HCT116 (cell line): ENCODE data around the gene INTS3. TPM values are rescaled to one million over a fixed set of nuclear protein-coding genes. Genes with fewer than 3 reads are reported as not detected.

Source experiments
- ATAC-seq: fragments of 200-7000 bp; cut with Tn5 transposase; 2 replicates; pipeline ENCODE4 v1.9.1; 2020; ENCODE audit warnings: mild to moderate bottlenecking, moderate library complexity
- BruUV-seq: library from RNA; stranded (reverse); fragments of 400-500 nt; replicated peaks from 2 replicates; lab custom pipeline; 2021; lab: Mats Ljungman, UMichigan
- CTCF ChIA-PET: fragments of 300-600 bp; sonication (Branson Sonifier 250); formaldehyde crosslinking; loops from one replicate; lab custom pipeline; 2021; ENCODE audit warnings: antibody characterized with exemption; lab: Charles Lee
- POLR2A ChIA-PET: fragments of 300-600, 350-600 bp; sonication (Branson Sonifier 250); formaldehyde crosslinking; loops from one replicate; lab custom pipeline; 2021; ENCODE audit warnings: antibody characterized with exemption; lab: Charles Lee
- RAD21 ChIA-PET, 2 experiments: fragments of 300-600 bp; sonication (Branson Sonifier 250); formaldehyde crosslinking; loops; one replicate each; lab custom pipeline; 2023; ENCODE audit warnings: low total read pairs in 2 of 2; ENCODE audit not compliant: uncharacterized antibody in 2 of 2, unreplicated experiment in 2 of 2, low non-redundant PET in 1 of 2; lab: Charles Lee
- DNase-seq: peaks from one replicate; pipeline ENCODE4 v3.0.0-alpha.2; 2010; ENCODE audit warnings: low read depth, low spot score
- H2AFZ ChIP-seq: fragments of 200-600 bp; shearing (Covaris generic), sonication (generic); 2 replicates; pipeline ENCODE4 v1.6.1; 2017; ENCODE audit warnings: low read depth, mixed run types, mixed read lengths, antibody characterized with exemption, low read length; ENCODE audit not compliant: poor library complexity, severe bottlenecking
- H3K27ac ChIP-seq: 2 replicates; pipeline ENCODE4 v1.5.1; 2012; ENCODE audit warnings: low read depth, low read length
- H3K27me3 ChIP-seq: fragments of 200-600 bp; sonication (generic); 2 replicates; pipeline ENCODE4 v1.6.1; 2016; ENCODE audit warnings: mixed run types, low read length, mixed read lengths; ENCODE audit not compliant: insufficient read depth
- H3K36me3 ChIP-seq, 2 experiments: fragments of 200-500 bp in 1 of 2; fragments of 200-600 bp in 1 of 2; sonication (Bioruptor generic) in 1 of 2; sonication (generic) in 1 of 2; 2 replicates each; pipeline versions ENCODE4 v1.5.1 to v1.6.1; 2014 to 2016; ENCODE audit warnings: low read length in 2 of 2, inconsistent platforms in 1 of 2, mixed read lengths in 1 of 2, mixed run types in 1 of 2; ENCODE audit not compliant: insufficient read depth in 2 of 2, control insufficient read depth in 1 of 2
- H3K4me1 ChIP-seq, 2 experiments: fragments of 200-600 bp in 1 of 2; sonication (generic) in 1 of 2; 2 replicates each; pipeline versions ENCODE4 v1.5.1 to v1.6.1; 2012 to 2017; ENCODE audit warnings: low read length in 2 of 2, inconsistent platforms in 1 of 2, mild to moderate bottlenecking in 1 of 2, mixed read lengths in 1 of 2, mixed run types in 1 of 2, moderate library complexity in 1 of 2; ENCODE audit not compliant: insufficient read depth in 2 of 2, control insufficient read depth in 1 of 2
- H3K4me2 ChIP-seq: fragments of 200-600 bp; sonication (generic); 2 replicates; pipeline ENCODE4 v1.6.1; 2017; ENCODE audit warnings: mixed run types, low read length, mixed read lengths
- H3K4me3 ChIP-seq, 2 experiments: fragments of 200-600 bp in 1 of 2; sonication (generic) in 1 of 2; replicated peaks in 1 of 2; 2 replicates each; pipeline ENCODE4 v1.5.1; 2011 to 2016; ENCODE audit warnings: low read length in 2 of 2, control low read depth in 1 of 2, low read depth in 1 of 2, mild to moderate bottlenecking in 1 of 2, mixed read lengths in 1 of 2, mixed run types in 1 of 2
- H3K79me2 ChIP-seq: fragments of 200-600 bp; sonication (generic); 2 replicates; pipeline ENCODE4 v1.6.1; 2017; ENCODE audit warnings: mild to moderate bottlenecking, mixed run types, low read length, moderate library complexity, mixed read lengths; ENCODE audit not compliant: insufficient read depth
- H3K9ac ChIP-seq: fragments of 200-600 bp; sonication (generic); 2 replicates; pipeline ENCODE4 v1.6.1; 2016; ENCODE audit warnings: low read length, mixed read lengths
- H3K9me2 ChIP-seq: fragments of 200-600 bp; sonication (generic), shearing (Covaris generic); 2 replicates; pipeline ENCODE4 v1.6.1; 2017; ENCODE audit warnings: mixed run types, mild to moderate bottlenecking, moderate library complexity; ENCODE audit not compliant: insufficient read depth
- H3K9me3 ChIP-seq, 2 experiments: fragments of 200-500 bp in 1 of 2; fragments of 200-600 bp in 1 of 2; sonication (Bioruptor generic) in 1 of 2; sonication (generic) in 1 of 2; 2 replicates each; pipeline ENCODE4 v1.6.1; 2014 to 2017; ENCODE audit warnings: low read length in 2 of 2, mixed read lengths in 2 of 2, inconsistent platforms in 1 of 2, low read depth in 1 of 2, mild to moderate bottlenecking in 1 of 2, mixed run types in 1 of 2, moderate library complexity in 1 of 2; ENCODE audit not compliant: control insufficient read depth in 1 of 2, insufficient read depth in 1 of 2
- H4K20me1 ChIP-seq: fragments of 200-600 bp; sonication (generic), shearing (Covaris generic); 2 replicates; pipeline ENCODE4 v1.6.1; 2017; ENCODE audit warnings: mixed run types, mild to moderate bottlenecking, moderate library complexity; ENCODE audit not compliant: insufficient read depth
- ATF3 ChIP-seq: IDR thresholded peaks from 2 replicates; pipeline ENCODE4 v1.6.1; 2012
- CBX3 ChIP-seq: IDR thresholded peaks from 2 replicates; pipeline ENCODE4 v1.6.1; 2012; ENCODE audit warnings: low read depth
- CTCF ChIP-seq, 3 experiments: fragments of 200-600 bp in 1 of 3; sonication (generic) in 1 of 3; IDR thresholded peaks in 2 of 3; conservative IDR thresholded peaks in 1 of 3; 2 replicates each; pipeline ENCODE4 v1.5.1; 2012 to 2017; ENCODE audit warnings: low read depth in 2 of 3, low read length in 2 of 3, antibody characterized with exemption in 1 of 3, borderline replicate concordance in 1 of 3, control low read depth in 1 of 3, mild to moderate bottlenecking in 1 of 3, mixed read lengths in 1 of 3, mixed run types in 1 of 3, moderate library complexity in 1 of 3; ENCODE audit not compliant: insufficient read depth in 1 of 3
- EGR1 ChIP-seq: IDR thresholded peaks from 2 replicates; pipeline ENCODE4 v1.6.1; 2012; ENCODE audit warnings: low read depth
- EZH2 ChIP-seq: fragments of 200-600 bp; sonication (generic); IDR thresholded peaks from 2 replicates; pipeline ENCODE4 v1.6.1; 2017; ENCODE audit warnings: antibody characterized with exemption, mixed run types
- EZH2phosphoT487 ChIP-seq: fragments of 200-600 bp; IDR thresholded peaks from 2 replicates; pipeline ENCODE4 v1.6.1; 2018; ENCODE audit warnings: antibody characterized with exemption, borderline replicate concordance
- FOSL1 ChIP-seq: IDR thresholded peaks from 2 replicates; pipeline ENCODE4 v1.6.1; 2012; ENCODE audit warnings: low read depth
- POLR2A ChIP-seq: IDR thresholded peaks from 2 replicates; pipeline ENCODE4 v1.7.0; 2011; ENCODE audit warnings: borderline replicate concordance; ENCODE audit not compliant: insufficient read depth, insufficient read length; ENCODE audit errors: extremely low read depth
- RAD21 ChIP-seq: IDR thresholded peaks from 2 replicates; pipeline ENCODE4 v1.6.1; 2012; ENCODE audit warnings: low read depth, mild to moderate bottlenecking
- SP1 ChIP-seq: IDR thresholded peaks from 2 replicates; pipeline ENCODE4 v1.6.1; 2012; ENCODE audit warnings: low read depth
- SRF ChIP-seq: IDR thresholded peaks from 2 replicates; pipeline ENCODE4 v1.6.1; 2012; ENCODE audit warnings: low read depth
- TCF7L2 ChIP-seq: IDR thresholded peaks from 2 replicates; pipeline ENCODE4 v1.7.0; 2011; ENCODE audit warnings: borderline replicate concordance, inconsistent platforms; ENCODE audit not compliant: insufficient read depth, insufficient read length; ENCODE audit errors: extremely low read depth
- YY1 ChIP-seq: IDR thresholded peaks from 2 replicates; pipeline ENCODE4 v1.6.1; 2011; ENCODE audit warnings: low read length, low read depth, moderate library complexity, mild to moderate bottlenecking; ENCODE audit not compliant: insufficient replicate concordance; ENCODE audit errors: extremely low read depth
- ZBTB33 ChIP-seq: IDR thresholded peaks from 2 replicates; pipeline ENCODE4 v1.6.1; 2011; ENCODE audit warnings: mild to moderate bottlenecking, low read length, moderate library complexity; ENCODE audit not compliant: insufficient replicate concordance; ENCODE audit errors: extremely low read depth
- ZFX ChIP-seq: fragments of 450-650 bp; IDR thresholded peaks from 2 replicates; pipeline ENCODE4 v1.6.1; 2017
- ZNF274 ChIP-seq: fragments of 200-500 bp; sonication (Bioruptor generic); IDR thresholded peaks from 2 replicates; pipeline ENCODE4 v1.6.1; 2014; ENCODE audit warnings: mild to moderate bottlenecking, low read depth, low read length, inconsistent platforms
- intact Hi-C: fragments of 100-400 bp; cut with micrococcal nuclease; formaldehyde crosslinking; loops from 2 replicates; pipeline ENCODE4 v1.10.0; 2022
- total RNA-seq: library from RNA; stranded (reverse); gene quantifications from one replicate; pipeline ENCODE4 v1.2.1, GENCODE V29; 2021; ENCODE audit not compliant: unreplicated experiment

INTS3 gene
- total RNA-seq, 1 experiment from 2014 or later = 47.6 TPM

DNA sequence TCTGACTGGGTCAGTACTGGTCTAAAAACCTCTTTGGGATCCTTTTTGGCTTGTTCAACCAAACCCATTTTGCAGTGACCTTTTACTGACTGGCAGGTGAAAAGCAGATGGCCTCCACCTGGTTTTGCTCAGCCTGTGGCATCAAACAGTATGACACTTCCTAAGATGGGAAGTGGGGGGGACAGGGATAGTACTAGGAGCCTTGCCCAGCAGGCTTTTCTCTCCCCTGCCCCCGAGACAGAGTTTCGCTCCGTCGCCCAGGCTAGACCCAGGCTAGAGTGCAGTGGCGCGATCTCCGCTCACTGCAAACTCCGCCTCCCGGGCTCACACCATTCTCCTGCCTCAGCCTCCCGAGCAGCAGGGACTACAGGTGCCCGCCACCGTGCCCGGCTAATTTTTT, 18.3 kb downstream of the INTS3 start:
- H3K9me3 ChIP-seq = no peaks in the 10 kb centered on the region
- no peaks in the 10 kb centered on the region for H4K20me1 ChIP-seq
- ChIA-PET POLR2A (no interaction called here), RAD21 (no interaction called here), CTCF (no interaction called here)
- H3K9ac ChIP-seq = no peak overlapping the region
- no peaks in the 10 kb centered on the region for H3K9me2 ChIP-seq
- no peak overlapping the region for H2AFZ ChIP-seq
- no peak overlapping the region for H3K4me3 ChIP-seq
- no peaks in the 10 kb centered on the region for H3K27me3 ChIP-seq
- peaks cover 37 to 50% of the 10 kb centered on the region in 2 experiments for H3K36me3 ChIP-seq
- no peaks in the 10 kb centered on the region for H3K4me1 ChIP-seq
- no peak overlapping the region for H3K4me2 ChIP-seq
- H3K27ac ChIP-seq = no peak overlapping the region
- intact Hi-C loops = no loop called here
- no peaks in the 10 kb centered on the region for H3K79me2 ChIP-seq
- DNase-seq (no peak), ATAC-seq (no peak)
- no TSS peak for BruUV-seq
- TF ChIP-seq ZFX = no peak
- TF ChIP-seq ATF3 = no peak
- no peak for TF ChIP-seq ZBTB33
- TF ChIP-seq EGR1 = no peak
- no peak for TF ChIP-seq POLR2A
- TF ChIP-seq SP1 = no peak
- no peak for TF ChIP-seq CBX3
- no peak for TF ChIP-seq ZNF274
- no peak for TF ChIP-seq YY1
- no peak for TF ChIP-seq RAD21

- Histone ChIP-seq H3K9me3 (no peaks in the 10 kb centered on the region), H3K27me3 (no peaks in the 10 kb centered on the region), H3K36me3 (peaks cover 41 to 43% of the 10 kb centered on the region in 2 experiments; a peak in 3 of 4 replicates), H3K9ac (no peak overlapping the region), H3K27ac (no peak overlapping the region), H3K4me2 (no peak overlapping the region), H3K79me2 (no peaks in the 10 kb centered on the region), H3K9me2 (no peaks in the 10 kb centered on the region), H4K20me1 (no peaks in the 10 kb centered on the region), H3K4me3 (no peak overlapping the region), H2AFZ (no peak overlapping the region), H3K4me1 (no peaks in the 10 kb centered on the region)
- no peak for ATAC-seq
- CTCF ChIA-PET = no interaction called here
- DNase-seq = no peak
- POLR2A ChIA-PET = no interaction called here
- TF ChIP-seq ZNF274 = no peak
- no peak for TF ChIP-seq SRF
- TF ChIP-seq ATF3 = no peak
- TF ChIP-seq TCF7L2 = no peak
- no peak for TF ChIP-seq EZH2
- no peak for TF ChIP-seq YY1
- TF ChIP-seq CBX3 = no peak
- TF ChIP-seq EZH2phosphoT487 = no peak
- TF ChIP-seq SP1 = no peak
- no peak for TF ChIP-seq FOSL1
- no peak for TF ChIP-seq CTCF (IDR thresholded peaks at IDR 0.05 in 2 of 3, conservative IDR thresholded peaks at IDR 0.05 in 1 of 3; ENCODE audit: borderline replicate concordance in 1 of 3, insufficient read depth in 1 of 3, low read depth in 2 of 3, low read length in 2 of 3)
- RAD21 ChIA-PET = no interaction called here
- no TSS peak for BruUV-seq
- intact Hi-C loops = loop anchor here (1.0 to 2.0 kb wide), 4 partner anchors 72 to 396 kb away; no protein-coding TSS in a partner anchor
Measured at GRCh38 chr1:153748903-153749302, 21.1 kb downstream of the INTS3 start.
